K562 (cell line): ENCODE results near the gene KLHL22. TPM values are rescaled to one million over a fixed set of nuclear protein-coding genes. Genes with fewer than 3 reads are reported as not detected.

Experiments used
- CLOCK ChIP-seq: fragments of 250-450 bp; sonication (Bioruptor Pico); IDR thresholded peaks from 2 replicates; pipeline ENCODE4 v1.4.0; 2020; ENCODE audit warnings: mild to moderate bottlenecking, moderate library complexity, borderline replicate concordance
- ELF2 ChIP-seq: fragments of 250-450 bp; sonication (Bioruptor Pico); IDR thresholded peaks from 2 replicates; pipeline ENCODE4 v1.5.0; 2021; ENCODE audit warnings: mild to moderate bottlenecking
- ERF ChIP-seq: fragments of 450-650 bp; formaldehyde crosslinking; IDR thresholded peaks from 2 replicates; pipeline ENCODE4 v1.4.0; 2020; ENCODE audit warnings: mild to moderate bottlenecking, mixed read lengths
- HDAC8 ChIP-seq: fragments of 450-650 bp; IDR thresholded peaks from 2 replicates; pipeline ENCODE4 v1.6.1; 2016; ENCODE audit warnings: mild to moderate bottlenecking, missing genetic modification characterization, moderate library complexity, missing compliant biosample characterization
- HINFP ChIP-seq: fragments of 450-650 bp; conservative IDR thresholded peaks from 2 replicates; pipeline ENCODE4 v1.6.1; 2016; ENCODE audit warnings: missing genetic modification characterization, low read depth, mild to moderate bottlenecking, control low read depth, missing compliant biosample characterization
- HMG20A ChIP-seq: fragments of 450-650 bp; formaldehyde crosslinking; conservative IDR thresholded peaks from 2 replicates; pipeline ENCODE4 v1.4.0; 2020; ENCODE audit warnings: mild to moderate bottlenecking, mixed read lengths
- NR2C1 ChIP-seq, 2 experiments: fragments of 450-650 bp; IDR thresholded peaks; 2 replicates each; pipeline ENCODE4 v1.6.1; 2017; ENCODE audit warnings: mild to moderate bottlenecking in 2 of 2, antibody characterized with exemption in 1 of 2, inconsistent platforms in 1 of 2, missing compliant biosample characterization in 1 of 2, missing genetic modification characterization in 1 of 2
- PTTG1 ChIP-seq: fragments of 450-650 bp; IDR thresholded peaks from 2 replicates; pipeline ENCODE4 v1.6.1; 2016; ENCODE audit warnings: low read depth, mild to moderate bottlenecking, missing genetic modification characterization, missing compliant biosample characterization
- RNF2 ChIP-seq: sonication (generic); IDR thresholded peaks from 2 replicates; pipeline ENCODE4 v1.6.1; 2016
- SMAD4 ChIP-seq: fragments of 250-450 bp; sonication (Bioruptor Pico); conservative IDR thresholded peaks from 2 replicates; pipeline ENCODE4 v1.8.0; 2021; ENCODE audit warnings: inconsistent platforms, mild to moderate bottlenecking, moderate library complexity
- SUPT5H ChIP-seq: fragments of 450-650 bp; IDR thresholded peaks from 2 replicates; pipeline ENCODE4 v1.6.1; 2016
- TCF7L2 ChIP-seq: fragments of 150-350 bp; IDR thresholded peaks from 2 replicates; pipeline ENCODE4 v1.6.1; 2016; ENCODE audit warnings: low read depth, mild to moderate bottlenecking, low read length, moderate library complexity
- THRB ChIP-seq: fragments of 450-650 bp; formaldehyde crosslinking; conservative IDR thresholded peaks from 2 replicates; pipeline ENCODE4 v1.4.0; 2022; ENCODE audit warnings: mild to moderate bottlenecking, missing genetic modification characterization
- ZBTB26 ChIP-seq: fragments of 450-650 bp; formaldehyde crosslinking; IDR thresholded peaks from 2 replicates; pipeline ENCODE4 v1.4.0; 2022; ENCODE audit warnings: missing genetic modification characterization
- ZFX ChIP-seq: sonication (generic); formaldehyde crosslinking; IDR thresholded peaks from 2 replicates; pipeline ENCODE4 v1.8.0; 2022; ENCODE audit warnings: mild to moderate bottlenecking, missing genetic modification reagents, moderate library complexity
- ZKSCAN1 ChIP-seq: fragments of 150-350 bp; IDR thresholded peaks from 2 replicates; pipeline ENCODE4 v1.6.1; 2016; ENCODE audit warnings: low read depth, low read length
- ZNF212 ChIP-seq: fragments of 450-650 bp; formaldehyde crosslinking; IDR thresholded peaks from 2 replicates; pipeline ENCODE4 v1.4.0; 2020; ENCODE audit warnings: mild to moderate bottlenecking
- ZNF23 ChIP-seq: fragments of 250-450 bp; sonication (Bioruptor Pico); IDR thresholded peaks from 2 replicates; pipeline ENCODE4 v1.4.0; 2020; ENCODE audit warnings: mild to moderate bottlenecking
- ZNF3 ChIP-seq: fragments of 250-450 bp; sonication (Bioruptor Pico); IDR thresholded peaks from 2 replicates; pipeline ENCODE4 v1.5.0; 2021; ENCODE audit warnings: mild to moderate bottlenecking, moderate library complexity
- ZNF75A ChIP-seq: fragments of 450-650 bp; formaldehyde crosslinking; IDR thresholded peaks from 2 replicates; pipeline ENCODE4 v1.4.0; 2020; ENCODE audit warnings: mild to moderate bottlenecking
- polyA plus RNA-seq, 8 experiments: library from polyadenylated mRNA; depleted of rRNA in 4 of 8; stranded (reverse) in 5 of 8; unstranded in 3 of 8; fragments of >200 nt; fragmentation: Nextera tagmentation in 2 of 8; fragmentation: Illumina TruSeq in 1 of 8; extraction: Ambion mirVana in 2 of 8; extraction: Trizol in 1 of 8; gene quantifications; 2 replicates each; pipeline versions ENCODE4 v1.2.1 to v1.2.3, GENCODE V29; 2011 to 2014; ENCODE audit warnings: inconsistent platforms in 1 of 8, missing spikeins in 1 of 8
- total RNA-seq, 7 experiments: library from RNA; depleted of rRNA in 6 of 7; stranded (reverse); fragments of >200 nt in 6 of 7; fragmentation: Illumina TruSeq in 2 of 7; extraction: Trizol in 2 of 7; gene quantifications; 2 replicates each; pipeline versions ENCODE4 v1.2.1 to v1.2.3, GENCODE V29; 2011 to 2021; ENCODE audit warnings: low replicate concordance in 1 of 7

KLHL22 gene
- total and polyA plus RNA-seq, 9 of the 15 experiments (the other 6 are each of a cell fraction or from before 2014, with no cell fraction given): 1.3 to 25.6 (median 15.2) TPM

GRCh38 chr22:20495861-20496681, 476 bp upstream of the KLHL22 start (continued):
- TF ChIP-seq ZNF3 (CRISPR knock-in tag) (no peak), ERF (CRISPR knock-in tag) (peak; percentile 97), SMAD4 (peak; percentile 95), ZNF75A (CRISPR knock-in tag) (0 out of 2 replicates have a peak, but pooled peaks have one; percentile 61), THRB (peak; percentile 100), HMG20A (CRISPR knock-in tag) (peak; percentile 90), ZFX (no peak), CLOCK (CRISPR knock-in tag) (peak; percentile 14; the same call in 1 of the 2 replicates), ELF2 (peak; percentile 87), ZBTB26 (peak; percentile 100), SUPT5H (no peak), ZKSCAN1 (peak; percentile 83), HINFP (tag) (peak; percentile 98), TCF7L2 (0 out of 2 replicates have a peak, but pooled peaks have one; percentile 15), RNF2 (no peak), ZNF212 (CRISPR knock-in tag) (peak; percentile 91), PTTG1 (no peak), ZNF23 (peak; percentile 42; the same call in 1 of the 2 replicates), HDAC8 (peak; percentile 73), NR2C1 (IDR thresholded peaks at IDR 0.05) (no peak), NR2C1 (tag; IDR thresholded peaks at IDR 0.05) (peak; percentile 49; the same call in 1 of the 2 replicates)
